ENCODE measurements around the gene CGB3. TPM values are rescaled to one million over a fixed set of nuclear protein-coding genes. Genes with fewer than 3 reads are reported as not detected.

CGB3 gene
- total and polyA plus RNA-seq, 10 of the 15 experiments (the other 5 are each of a cell fraction or from before 2014, with no cell fraction given) = not detected

GRCh38 chr19:49020931-49021895, 2.9 kb downstream of the CGB3 start:
- in situ Hi-C loops (cut with MboI) (no loop called here), intact Hi-C loops (cut with micrococcal nuclease; ENCODE audit: unreplicated experiment) (no loop called here)
- no peak overlapping the region for H3K27ac ChIP-seq (ENCODE audit: control insufficient read depth, insufficient read depth)
- no peaks in the 10 kb centered on the region; a peak in 1 of 4 replicates for H3K36me3 ChIP-seq (ENCODE audit: control insufficient read depth in 2 of 2, insufficient read depth in 2 of 2, low read length in 1 of 2)
- ChIA-PET RAD21 (ENCODE audit: unreplicated experiment) (interaction anchor here (0.6 kb wide), 1 partner anchor 247 kb away, joined by 3 read pairs; no protein-coding TSS in a partner anchor), SMC1A (ENCODE audit: uncharacterized antibody, unreplicated experiment) (no interaction called here), POLR2A (interaction anchor here (0.5 kb wide), 1 partner anchor 140 kb away, joined by 5 read pairs; no protein-coding TSS in a partner anchor), CTCF (interaction anchor here (0.8 to 1.8 kb wide), 2 partner anchors 77 to 178 kb away, joined by 3 to 5 read pairs; no protein-coding TSS in a partner anchor)
- H2AFZ ChIP-seq (ENCODE audit: control insufficient read depth, low read depth, low read length) = peak overlapping the region; percentile 15
- peaks cover 15% of the 10 kb centered on the region for H3K4me1 ChIP-seq (ENCODE audit: control insufficient read depth, insufficient read depth, low read length)
- no peak for DNase-seq (ENCODE audit: low read depth, low spot score)
- no peaks in the 10 kb centered on the region for H3K27me3 ChIP-seq (replicated peaks in 1 of 2; ENCODE audit: control insufficient read depth in 2 of 2, insufficient read depth in 2 of 2, low read length in 1 of 2)
- TF ChIP-seq PAX5 (IDR thresholded peaks at IDR 0.05; ENCODE audit: borderline replicate concordance, low read depth, low read length) (0 out of 2 replicates have a peak, but pooled peaks have one; percentile 40), BHLHE40 (IDR thresholded peaks at IDR 0.05; ENCODE audit: borderline replicate concordance in 1 of 2, low read depth in 2 of 2, low read length in 1 of 2) (peak; percentile 61 to 81), RUNX3 (IDR thresholded peaks at IDR 0.05; ENCODE audit: low read length) (peak; percentile 9; the same call in 1 of the 2 replicates), NR2F1 (conservative IDR thresholded peaks at IDR 0.05) (peak; percentile 80), IRF4 (IDR thresholded peaks at IDR 0.05; ENCODE audit: low read depth, low read length) (no peak)
- H3K79me2 ChIP-seq (ENCODE audit: control insufficient read depth, insufficient read depth, low read length) = no peaks in the 10 kb centered on the region
- 12% methylated on average over 16 of the region's 16 CpGs for WGBS (ENCODE audit: insufficient coverage, insufficient replicate concordance, low lambda C conversion rate, missing lambda C conversion rate)
- no peak overlapping the region for H3K9ac ChIP-seq (ENCODE audit: control insufficient read depth, insufficient read depth, low read length)
- H4K20me1 ChIP-seq (ENCODE audit: control insufficient read depth, insufficient read depth) = no peaks in the 10 kb centered on the region
- no TSS peak for BruUV-seq (replicated peaks)
- ATAC-seq = peak; percentile 16; the same call in 2 of the 3 replicates
- H3K4me2 ChIP-seq (ENCODE audit: control insufficient read depth, insufficient read depth) = no peak overlapping the region
- no peaks in the 10 kb centered on the region for H3K9me3 ChIP-seq (replicated peaks; ENCODE audit: control insufficient read depth, insufficient read depth, low read length)
- no peak for FAIRE-seq
- H3K4me3 ChIP-seq = no peak overlapping the region

DNA sequence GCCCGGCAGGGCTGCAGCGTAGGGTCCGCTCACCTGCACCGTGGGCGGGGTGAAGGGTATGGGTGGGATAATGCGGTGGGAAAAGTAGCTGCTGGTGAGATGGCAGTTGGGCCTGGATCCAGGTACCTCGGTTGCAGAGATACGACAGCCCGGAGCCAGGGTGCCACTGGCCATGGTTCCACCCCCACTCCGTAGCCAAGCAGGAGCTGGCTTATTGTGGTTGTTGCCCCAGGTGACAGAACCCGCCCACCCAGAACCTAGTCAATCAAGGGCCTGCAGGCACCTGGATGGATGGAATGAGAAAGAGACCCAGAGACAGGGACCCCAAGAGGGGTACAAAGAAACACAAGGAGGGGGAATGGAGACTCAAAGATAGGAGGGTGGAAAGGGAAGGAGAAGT, 3.8 kb downstream of the CGB3 start:
- Histone ChIP-seq H3K27me3 (replicated peaks in 1 of 2; ENCODE audit: control insufficient read depth in 2 of 2, insufficient read depth in 2 of 2, low read length in 1 of 2) (no peaks in the 10 kb centered on the region), H3K4me1 (ENCODE audit: control insufficient read depth, insufficient read depth, low read length) (peaks cover 15% of the 10 kb centered on the region), H3K4me3 (no peak overlapping the region), H3K79me2 (ENCODE audit: control insufficient read depth, insufficient read depth, low read length) (no peaks in the 10 kb centered on the region), H3K27ac (ENCODE audit: control insufficient read depth, insufficient read depth) (no peak overlapping the region), H3K36me3 (ENCODE audit: control insufficient read depth in 2 of 2, insufficient read depth in 2 of 2, low read length in 1 of 2) (peaks cover 0 to 2% of the 10 kb centered on the region in 2 experiments; a peak in 2 of 4 replicates), H2AFZ (ENCODE audit: control insufficient read depth, low read depth, low read length) (no peak overlapping the region), H3K9me3 (replicated peaks; ENCODE audit: control insufficient read depth, insufficient read depth, low read length) (no peaks in the 10 kb centered on the region), H3K9ac (ENCODE audit: control insufficient read depth, insufficient read depth, low read length) (no peak overlapping the region), H4K20me1 (ENCODE audit: control insufficient read depth, insufficient read depth) (no peaks in the 10 kb centered on the region), H3K4me2 (ENCODE audit: control insufficient read depth, insufficient read depth) (no peak overlapping the region)
- ChIA-PET CTCF (interaction anchor here (1.8 to 3.1 kb wide), 2 partner anchors 22 to 78 kb away, joined by 5 to 14 read pairs; no protein-coding TSS in a partner anchor), RAD21 (ENCODE audit: unreplicated experiment) (no interaction called here), POLR2A (interaction anchor here (0.5 kb wide), 2 partner anchors 140 to 891 kb away, joined by 4 to 5 read pairs; no protein-coding TSS in a partner anchor), SMC1A (ENCODE audit: uncharacterized antibody, unreplicated experiment) (no interaction called here)
- WGBS (ENCODE audit: insufficient coverage, insufficient replicate concordance, low lambda C conversion rate, missing lambda C conversion rate) = 78% methylated on average over 11 of the region's 11 CpGs
- BruUV-seq (replicated peaks) = no TSS peak
- ATAC-seq = no peak
- FAIRE-seq = no peak
- TF ChIP-seq CHD1 (IDR thresholded peaks at IDR 0.05; ENCODE audit: low read depth, low read length) (no peak), ZNF622 (IDR thresholded peaks at IDR 0.05) (no peak), PKNOX1 (IDR thresholded peaks at IDR 0.05) (peak; percentile 18; the same call in 1 of the 2 replicates)
- intact Hi-C loops (cut with micrococcal nuclease; ENCODE audit: unreplicated experiment) (no loop called here), in situ Hi-C loops (cut with MboI) (no loop called here)
- DNase-seq (ENCODE audit: low read depth, low spot score) = no peak

Measured in GM12878 (cell line).